SHP77 (cell line): ENCODE data around the gene BCAS4.
"Not testable (repeated sequence)": the region's sequence is repeated elsewhere in the genome, so short reads cannot be mapped to it uniquely, and the experiment has no call there.

Experiments
- DNase-seq, 2 experiments: peaks; one replicate each; lab custom pipeline; 2025; lab: John Stamatoyannopoulos, UW

BCAS4 gene

DNA sequence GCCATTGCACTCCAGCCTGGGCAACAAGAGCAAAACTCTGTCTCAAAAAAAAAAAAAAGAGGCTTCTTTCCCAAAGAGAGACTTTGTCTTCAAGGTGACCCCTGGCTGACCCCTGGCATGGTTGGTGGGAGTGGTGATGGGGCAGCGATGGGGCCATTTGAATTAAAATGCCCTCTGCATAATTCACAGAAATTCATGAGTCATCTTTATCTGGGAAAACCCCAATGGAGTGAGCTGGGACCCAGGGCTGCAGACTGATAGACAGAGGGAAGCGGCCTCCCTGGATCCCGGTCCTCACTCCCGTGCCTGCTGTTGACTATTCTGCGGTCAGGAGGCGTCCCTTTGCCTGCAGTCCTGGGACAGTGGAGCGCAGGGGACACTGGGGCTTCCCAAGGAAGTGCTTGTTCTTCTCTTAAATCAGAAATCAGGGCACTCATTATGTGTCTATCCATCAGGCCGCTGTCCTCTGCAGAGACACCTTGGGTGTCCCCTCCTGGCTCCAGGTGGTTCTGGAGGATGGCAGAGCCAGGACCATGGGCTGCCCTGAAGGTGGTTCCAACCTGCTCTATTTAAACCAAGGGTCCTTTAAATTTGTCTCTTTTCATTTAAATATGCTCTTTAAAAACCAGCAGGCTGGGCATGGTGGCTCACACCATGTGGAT, 23.3 kb upstream of the BCAS4 start:
- DNase-seq, result not testable (repeated sequence)

- no peak for DNase-seq
Observed at GRCh38 chr20:50772420-50773185, 22.3 kb upstream of the BCAS4 start.

DNA sequence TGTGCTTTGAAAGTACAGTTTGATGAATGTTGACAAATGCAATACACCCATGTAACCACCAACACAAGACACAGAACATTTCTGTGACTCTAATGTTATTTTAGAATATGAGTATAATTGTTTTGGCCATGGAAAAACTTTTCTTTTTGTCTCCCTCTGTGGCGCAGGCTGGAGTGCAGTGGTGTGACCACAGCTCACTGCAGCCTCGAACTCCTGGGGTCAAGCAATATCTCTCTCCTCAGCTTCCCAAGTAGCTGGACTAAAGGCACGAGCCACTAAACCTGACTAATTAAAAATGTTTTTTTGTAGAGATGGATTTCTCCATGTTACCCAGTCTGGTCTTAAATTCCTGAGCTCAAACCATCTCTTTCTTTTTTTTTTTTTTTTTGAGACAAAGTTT, 20.3 kb upstream of the BCAS4 start:
- no peak for DNase-seq

- no peak for DNase-seq
Observed at GRCh38 chr20:50776122-50776817, 18.6 kb upstream of the BCAS4 start.

DNA sequence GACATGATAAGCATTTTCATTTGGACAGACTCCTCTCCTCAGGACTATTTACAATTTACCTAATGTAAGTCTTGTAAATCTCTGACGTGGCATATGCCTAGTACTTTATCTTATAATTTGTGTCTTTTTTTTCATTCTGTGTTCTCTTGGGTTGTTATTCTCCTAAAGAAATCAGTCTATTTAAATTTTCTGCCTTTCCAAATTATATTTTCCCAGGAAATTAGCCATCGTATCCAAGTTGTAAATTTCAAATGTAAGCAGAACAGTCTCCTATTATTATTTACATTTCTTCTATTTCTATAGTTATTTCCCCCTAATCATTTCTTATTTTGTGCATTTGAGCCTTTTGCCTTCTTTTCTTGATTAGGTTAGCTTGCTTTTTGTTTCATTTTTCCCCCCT, 17.5 kb upstream of the BCAS4 start:
- no peak for DNase-seq

- DNase-seq, result not testable (repeated sequence)
Observed at GRCh38 chr20:50778994-50779393, 15.9 kb upstream of the BCAS4 start.

DNA sequence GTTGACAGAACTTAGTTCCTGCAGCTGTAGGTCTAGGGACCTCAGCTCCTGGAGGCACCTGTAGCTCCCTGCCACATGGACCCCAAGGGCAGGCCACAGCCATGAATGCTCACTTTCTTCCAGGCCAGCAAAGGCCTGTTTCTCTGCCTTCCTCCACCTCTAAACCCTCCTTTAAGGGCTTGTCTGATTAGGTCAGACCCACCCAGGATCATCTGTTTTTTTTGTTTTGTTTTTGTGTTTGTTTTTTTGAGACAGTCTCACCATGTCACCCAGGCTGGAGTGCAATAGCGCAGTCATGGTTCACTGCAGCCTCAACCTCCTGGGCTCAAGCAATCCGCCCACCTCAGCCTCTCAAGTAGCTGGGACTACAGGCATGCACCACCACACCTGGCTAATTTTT, 11.5 kb upstream of the BCAS4 start:
- DNase-seq, result no peak

- no peak for DNase-seq
Observed at GRCh38 chr20:50783903-50784302, 11.0 kb upstream of the BCAS4 start.

GRCh38 chr20:50784464-50784863, 10.4 kb upstream of the BCAS4 start:
- DNase-seq, result no peak

DNA sequence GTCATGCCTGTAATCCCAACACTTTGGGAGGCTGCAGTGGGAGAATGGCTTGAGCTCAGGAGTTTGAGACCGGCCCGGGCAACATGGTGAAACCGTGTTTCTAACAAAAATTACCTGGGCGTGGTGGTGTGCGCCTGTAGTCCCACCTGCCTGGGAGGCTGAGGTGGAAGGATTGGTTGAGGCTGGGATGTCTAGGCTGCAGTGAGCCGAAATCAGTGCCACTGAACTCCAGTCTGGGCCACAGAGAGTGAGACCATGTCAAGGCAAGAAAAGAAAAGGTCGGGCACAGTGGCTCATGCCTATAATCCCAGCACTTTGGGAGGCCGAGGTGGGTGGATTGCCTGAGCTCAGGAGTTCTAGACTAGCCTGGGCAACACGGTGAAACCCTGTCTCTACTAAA, 8.2 kb upstream of the BCAS4 start:
- no peak for DNase-seq

GRCh38 chr20:50787181-50787580, 7.7 kb upstream of the BCAS4 start:
- DNase-seq, result no peak

DNA sequence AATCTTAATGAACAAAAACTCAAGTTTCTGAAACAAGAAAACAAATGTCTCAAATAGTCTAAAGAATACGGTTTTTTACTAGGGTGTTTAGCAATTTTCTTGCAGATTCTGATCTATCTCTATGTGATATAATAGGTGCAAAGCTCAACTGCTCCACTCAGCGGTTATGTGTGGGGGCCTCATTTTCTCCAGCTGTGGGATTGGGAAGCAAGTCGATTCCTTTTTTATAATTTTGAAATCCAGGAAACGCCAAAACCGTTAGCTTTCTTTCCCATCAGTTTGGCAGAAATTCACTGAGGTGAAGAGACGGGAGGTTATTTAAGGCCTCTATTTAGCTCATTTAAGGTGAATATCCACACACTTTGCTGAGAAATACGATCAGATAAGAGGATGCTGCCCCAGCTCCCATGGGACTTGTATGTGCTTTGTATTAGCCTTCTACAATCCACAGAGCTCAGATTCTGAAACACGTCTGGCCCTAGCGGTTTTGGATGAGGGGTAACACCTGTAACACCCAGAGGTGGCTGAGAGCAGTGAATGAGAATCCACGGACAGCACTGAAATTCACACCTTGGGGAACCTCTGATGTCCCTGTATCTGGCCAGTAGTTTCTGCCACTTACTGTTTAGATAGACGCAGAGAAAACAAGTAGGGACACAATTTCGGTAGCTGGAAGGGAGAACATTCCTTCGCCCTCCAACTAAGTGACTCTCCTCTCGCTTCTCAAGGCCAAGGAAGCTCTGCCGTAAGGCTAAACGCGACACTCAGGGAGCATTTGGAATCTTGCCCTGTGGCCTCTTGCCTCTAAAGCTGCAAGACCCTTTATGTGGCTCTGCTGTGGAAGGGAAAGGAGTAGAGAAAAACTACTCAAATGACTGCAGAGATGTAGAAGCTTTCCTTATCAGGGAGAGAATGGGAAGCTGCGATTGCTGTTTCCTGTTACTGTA, 6.5 kb upstream of the BCAS4 start:
- DNase-seq, result no peak

DNA sequence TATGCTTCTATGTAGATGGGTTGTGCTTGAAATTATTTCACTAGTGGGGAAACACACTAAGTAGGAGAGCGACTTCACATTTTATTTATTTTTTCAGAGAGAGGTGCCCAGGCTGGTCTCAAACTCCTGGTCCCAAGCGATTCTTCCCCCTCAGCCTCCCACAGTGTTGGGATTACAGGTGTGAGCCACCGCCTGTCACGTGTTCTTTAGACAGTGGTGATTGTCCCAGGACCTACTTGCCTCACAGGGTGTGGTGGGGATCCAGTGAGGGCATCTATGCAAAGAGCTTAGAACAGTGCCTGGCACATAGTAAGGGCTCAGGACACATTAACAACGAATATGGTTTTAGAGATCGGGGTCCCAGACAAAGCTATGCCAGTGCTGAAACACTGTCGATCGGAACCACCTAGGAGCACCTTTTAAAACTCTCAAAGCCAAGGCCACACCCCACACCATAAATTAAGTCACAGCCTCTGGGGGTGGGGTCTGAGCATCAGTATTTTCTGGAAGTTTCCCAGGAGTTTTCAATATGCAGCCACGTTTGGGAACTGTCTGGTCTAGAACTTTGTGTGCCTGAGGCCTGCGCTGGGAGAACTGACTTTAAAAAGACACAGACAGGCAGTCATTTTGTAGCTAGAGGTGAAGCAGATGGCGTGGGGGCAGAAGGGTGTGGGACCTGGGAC, 4.8 kb upstream of the BCAS4 start:
- DNase-seq, result no peak

DNA sequence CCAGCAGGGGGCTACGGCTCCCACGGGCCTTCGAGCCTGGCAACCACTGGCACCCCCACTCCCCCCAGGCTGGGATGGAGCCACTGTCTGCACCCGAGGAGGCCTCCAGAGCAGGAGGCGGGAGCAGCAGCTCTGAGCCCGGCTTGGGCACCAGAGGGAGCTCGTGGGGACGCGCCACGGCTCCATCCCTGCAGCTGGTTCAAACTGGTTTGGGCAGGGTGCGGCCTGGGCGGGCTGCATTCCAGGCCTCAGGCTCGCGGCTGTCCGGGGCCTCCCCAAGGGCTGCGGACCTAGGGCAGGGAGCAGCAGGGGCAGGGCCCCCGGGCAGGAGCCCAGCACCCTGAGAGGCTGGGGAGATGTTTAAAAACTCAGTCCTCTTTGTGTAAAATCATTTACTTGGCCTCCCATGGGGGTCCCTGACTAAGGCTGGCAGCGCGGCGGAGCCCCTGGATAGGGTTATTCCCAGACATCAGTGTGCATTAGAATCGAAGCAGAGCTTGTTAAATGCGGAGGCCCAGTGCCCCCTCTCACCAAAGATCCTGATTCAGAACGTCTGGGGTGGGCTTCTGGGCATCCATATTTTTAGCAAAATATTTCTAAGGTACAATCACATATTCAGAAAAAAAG, 4.1 kb upstream of the BCAS4 start:
- DNase-seq, result peak; percentile 74 to 85

DNA sequence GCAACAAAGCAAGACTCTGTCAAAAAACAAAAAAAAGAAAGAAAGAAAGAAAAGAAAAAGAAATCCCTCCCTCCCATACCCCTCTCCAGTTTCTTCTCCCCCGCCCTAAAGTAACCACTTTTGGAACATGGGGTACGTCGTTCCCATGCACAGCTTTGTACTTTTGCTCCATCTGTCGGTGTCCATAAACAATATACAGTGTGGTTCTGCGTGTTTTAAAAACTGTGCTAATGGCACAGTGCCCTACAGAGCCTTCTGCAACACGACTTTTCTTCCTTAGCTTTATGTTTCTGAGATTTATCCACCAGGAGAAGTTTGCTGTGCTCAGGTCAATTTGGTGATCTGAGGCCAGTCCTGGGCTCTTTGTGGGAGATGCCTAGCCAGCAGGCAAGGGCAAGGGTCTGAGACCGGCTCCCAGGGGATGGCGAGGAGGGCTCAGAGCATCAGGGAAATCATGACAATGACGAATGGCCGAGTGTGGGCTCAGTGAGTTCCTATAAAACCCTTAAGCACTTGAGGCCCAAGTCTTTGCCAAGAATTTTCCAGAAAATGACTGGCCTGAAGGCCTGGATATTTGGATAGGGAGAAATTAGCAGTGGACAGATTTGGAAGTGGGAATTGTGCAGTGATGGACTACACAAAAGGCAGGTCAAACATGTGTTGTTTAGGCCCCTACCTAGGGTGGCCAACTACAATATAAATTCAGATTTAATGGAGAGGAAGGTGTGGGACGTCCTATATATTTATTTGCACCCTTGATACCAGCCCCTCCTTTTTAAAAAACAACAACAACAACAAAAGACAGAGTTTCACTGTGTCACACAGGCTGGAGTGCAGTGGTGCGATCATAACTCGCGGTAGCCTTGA, 1.9 kb upstream of the BCAS4 start:
- DNase-seq, result no peak

DNA sequence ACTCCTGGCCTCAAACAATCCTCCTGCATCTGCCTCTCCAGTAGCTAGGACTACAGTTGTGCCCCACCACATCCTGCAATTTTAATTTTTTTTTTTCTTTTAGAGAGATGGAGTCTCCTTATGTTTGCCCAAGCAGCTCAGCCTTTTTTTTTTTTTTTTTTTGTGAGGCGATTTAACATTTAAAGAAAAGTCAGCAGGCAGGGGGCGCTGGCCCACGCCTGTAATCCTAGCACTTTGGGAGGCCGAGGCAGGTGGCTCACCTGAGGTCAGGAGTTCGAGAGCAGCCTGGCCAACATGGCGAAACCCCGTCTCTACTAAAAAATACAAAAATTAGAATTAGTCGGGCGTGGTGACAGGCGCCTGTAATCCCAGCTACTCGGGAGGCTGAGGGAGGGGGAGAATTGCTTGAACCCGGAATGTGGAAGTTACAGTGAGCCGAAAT, 1.3 kb upstream of the BCAS4 start:
- DNase-seq, result peak in 1 of 2 experiments; percentile 16

DNA sequence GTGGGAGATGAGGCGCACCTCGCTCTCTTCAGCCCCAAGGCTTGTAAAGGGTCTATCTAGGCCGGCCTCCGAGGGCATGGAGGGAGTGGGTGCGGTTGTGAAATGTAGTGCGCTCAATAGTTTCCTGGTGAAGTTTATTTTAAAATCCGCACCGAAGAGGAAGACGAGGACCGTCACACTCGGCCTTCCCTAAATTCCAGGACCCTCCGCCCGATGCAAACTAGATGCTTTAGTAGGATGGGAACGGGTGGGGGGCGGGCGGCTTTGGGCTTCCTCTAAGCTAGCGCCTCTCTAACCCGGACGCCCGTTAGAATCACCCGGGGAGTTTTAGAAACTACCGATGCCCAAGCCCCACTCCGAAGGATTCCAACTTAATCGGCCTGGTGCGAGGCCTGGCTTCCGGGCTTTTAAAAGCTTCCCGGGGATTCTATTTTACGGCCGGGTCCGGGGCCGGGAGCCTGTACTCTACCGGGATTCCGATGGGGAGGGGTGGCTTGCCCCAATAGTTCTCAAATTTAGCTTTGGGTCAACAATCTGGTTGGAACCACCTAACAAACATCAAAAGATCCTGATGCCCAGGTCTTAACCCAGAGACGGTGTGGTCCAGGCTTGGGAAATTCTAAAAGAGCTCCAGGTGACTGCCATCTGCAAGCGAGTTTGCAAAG, 548 bp upstream of the BCAS4 start:
- DNase-seq, result no peak

GRCh38 chr20:50797142-50797541, 2.3 kb downstream of the BCAS4 start:
- DNase-seq, result no peak

DNA sequence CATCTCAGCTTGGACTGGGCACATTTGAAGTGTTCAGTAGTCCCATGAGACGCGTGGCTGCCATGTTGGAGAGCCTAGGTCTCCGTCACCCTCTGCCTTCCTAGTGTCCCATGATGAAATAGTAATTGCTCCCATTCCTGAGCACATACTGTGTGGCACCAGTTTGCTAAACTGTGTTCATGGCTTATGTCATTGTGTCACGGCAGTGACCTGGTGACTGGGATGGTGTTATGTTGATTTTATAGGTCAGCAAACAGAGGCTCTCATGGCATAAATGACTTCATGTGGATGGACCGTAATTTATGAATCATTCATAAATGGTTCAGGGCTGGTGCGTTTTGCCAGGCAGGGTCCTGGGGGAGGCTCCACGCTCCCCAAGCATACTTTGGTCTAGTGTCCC, 3.8 kb downstream of the BCAS4 start:
- DNase-seq, result no peak
